T-helper 22 cell (primary cell): Measurements from ENCODE around the gene FN3K.
"Not testable (repeated sequence)": the region's sequence is repeated elsewhere in the genome, so short reads cannot be mapped to it uniquely, and the experiment has no call there.

Source experiments
- DNase-seq: peaks from one replicate; pipeline ENCODE4 v3.0.0-alpha.2; 2020; ENCODE audit warnings: low read depth

FN3K gene

GRCh38 chr17:82775001-82775823, 39.8 kb downstream of the FN3K start:
- peak; percentile 6 for DNase-seq

- DNase-seq: no peak
Measured at GRCh38 chr17:82776454-82776853, 41.0 kb downstream of the FN3K start.

GRCh38 chr17:82777778-82778375, 42.5 kb downstream of the FN3K start:
- not testable (repeated sequence) for DNase-seq

GRCh38 chr17:82779541-82779940, 44.1 kb downstream of the FN3K start:
- DNase-seq: no peak

GRCh38 chr17:82780195-82780594, 44.8 kb downstream of the FN3K start:
- no peak for DNase-seq

GRCh38 chr17:82780971-82781893, 45.8 kb downstream of the FN3K start:
- DNase-seq: no peak

- peak; percentile 58 for DNase-seq
Measured at GRCh38 chr17:82781894-82782274, 46.5 kb downstream of the FN3K start.

GRCh38 chr17:82782657-82783207, 47.3 kb downstream of the FN3K start:
- no peak for DNase-seq

- no peak for DNase-seq
Measured at GRCh38 chr17:82783498-82783897, 48.1 kb downstream of the FN3K start.

GRCh38 chr17:82785581-82785980, 50.2 kb downstream of the FN3K start:
- DNase-seq: not testable (repeated sequence)

- no peak for DNase-seq
Measured at GRCh38 chr17:82786427-82786826, 51.0 kb downstream of the FN3K start.

GRCh38 chr17:82787081-82787848, 51.9 kb downstream of the FN3K start:
- no peak for DNase-seq

- DNase-seq: no peak
Measured at GRCh38 chr17:82788206-82789001, 53.0 kb downstream of the FN3K start.

- DNase-seq: no peak
Measured at GRCh38 chr17:82789051-82789592, 53.7 kb downstream of the FN3K start.

GRCh38 chr17:82789806-82790205, 54.4 kb downstream of the FN3K start:
- DNase-seq: no peak

- no peak for DNase-seq
Measured at GRCh38 chr17:82790391-82790790, 55.0 kb downstream of the FN3K start.

- DNase-seq: no peak
Measured at GRCh38 chr17:82791532-82791931, 56.1 kb downstream of the FN3K start.

GRCh38 chr17:82793974-82794630, 58.7 kb downstream of the FN3K start:
- no peak for DNase-seq

GRCh38 chr17:82794781-82795482, 59.5 kb downstream of the FN3K start:
- no peak for DNase-seq
